ENCODE data around the gene AKAP8L.
"Not testable (repeated sequence)": the region's sequence is repeated elsewhere in the genome, so short reads cannot be mapped to it uniquely, and the experiment has no call there.

The AKAP8L gene

DNA sequence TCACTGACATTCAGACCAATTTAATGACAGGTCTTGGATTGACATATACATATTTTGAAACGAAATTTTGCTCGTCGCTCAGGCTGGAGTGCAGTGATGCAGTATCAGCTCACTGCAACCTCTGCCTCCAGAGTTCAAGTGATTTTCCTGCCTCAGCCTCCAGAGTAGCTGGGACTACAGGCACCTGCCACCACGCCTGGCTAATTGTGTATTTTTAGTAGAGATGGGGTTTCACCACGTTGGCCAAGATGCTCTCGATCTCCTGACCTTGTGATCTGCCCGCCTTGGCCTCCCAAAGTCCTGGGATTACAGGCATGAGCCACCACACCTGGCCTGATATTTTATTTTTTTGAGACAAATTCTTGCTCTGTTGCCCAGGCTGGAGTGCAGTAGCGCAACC is 66.3 kb downstream of the AKAP8L start:
- not testable (repeated sequence) for DNase-seq (ENCODE audit: low spot score)

GRCh38 chr19:15341328-15341727 is 77.5 kb downstream of the AKAP8L start:
- DNase-seq (ENCODE audit: low spot score), result not testable (repeated sequence)

- no peak for DNase-seq (ENCODE audit: low spot score)
Measured at GRCh38 chr19:15340086-15340485, 78.7 kb downstream of the AKAP8L start.

- no peak for DNase-seq (ENCODE audit: low spot score)
Measured at GRCh38 chr19:15337202-15337601, 81.6 kb downstream of the AKAP8L start.

GRCh38 chr19:15335992-15336391 is 82.8 kb downstream of the AKAP8L start:
- not testable (repeated sequence) for DNase-seq (ENCODE audit: low spot score)

- DNase-seq (ENCODE audit: low spot score), result peak; percentile 85
Measured at GRCh38 chr19:15332311-15332996, 86.3 kb downstream of the AKAP8L start, which contains the start of gene BRD4. BRD4 (minus strand) TSS chr19:15332539; CDS start chr19:15273099, 59,440 bp downstream.

- DNase-seq (ENCODE audit: low spot score), result peak; percentile 42
Measured at GRCh38 chr19:15331419-15332310, 87.1 kb downstream of the AKAP8L start.

DNA sequence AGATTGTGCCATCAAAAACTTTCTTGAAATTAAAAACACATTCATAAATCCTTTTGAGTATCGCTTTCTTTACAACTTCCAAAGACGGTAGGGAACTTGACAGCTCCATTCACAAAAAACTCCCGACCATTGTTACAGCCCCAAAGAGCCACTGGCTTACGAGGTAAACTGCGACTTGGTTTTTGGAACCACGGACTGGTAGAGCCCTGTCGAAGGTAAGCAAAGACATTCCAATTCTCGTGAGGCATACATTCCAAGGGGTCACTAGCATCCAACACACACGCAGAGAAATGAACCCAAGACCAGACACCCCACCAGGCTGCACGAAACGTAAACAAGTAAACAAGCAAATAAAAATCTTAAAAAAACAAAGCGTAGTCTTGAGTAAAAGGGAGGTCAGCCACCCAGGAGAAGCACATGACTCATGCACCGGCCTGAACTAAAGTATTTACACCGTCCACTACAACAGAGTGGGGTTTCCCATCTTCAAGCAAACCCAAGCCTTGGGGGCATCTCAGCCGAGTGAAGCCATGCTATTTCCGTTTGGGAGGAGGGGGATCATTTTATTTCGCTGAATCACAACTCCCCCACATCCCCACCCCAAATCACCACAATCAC is 87.9 kb downstream of the AKAP8L start:
- DNase-seq (ENCODE audit: low spot score), result peak; percentile 63
